GM12873 (cell line): ENCODE data around the gene TEN1.

ENCODE experiments used
- CTCF ChIP-seq: IDR thresholded peaks from 2 replicates; pipeline ENCODE4 v1.5.1; 2012; ENCODE audit warnings: low read depth, mild to moderate bottlenecking, moderate library complexity, low read length, control low read depth; ENCODE audit not compliant: insufficient read depth; ENCODE audit errors: missing control alignments

TEN1 gene

GRCh38 chr17:76034428-76035350, 55.6 kb downstream of the TEN1 start:
- no peak for TF ChIP-seq CTCF

DNA sequence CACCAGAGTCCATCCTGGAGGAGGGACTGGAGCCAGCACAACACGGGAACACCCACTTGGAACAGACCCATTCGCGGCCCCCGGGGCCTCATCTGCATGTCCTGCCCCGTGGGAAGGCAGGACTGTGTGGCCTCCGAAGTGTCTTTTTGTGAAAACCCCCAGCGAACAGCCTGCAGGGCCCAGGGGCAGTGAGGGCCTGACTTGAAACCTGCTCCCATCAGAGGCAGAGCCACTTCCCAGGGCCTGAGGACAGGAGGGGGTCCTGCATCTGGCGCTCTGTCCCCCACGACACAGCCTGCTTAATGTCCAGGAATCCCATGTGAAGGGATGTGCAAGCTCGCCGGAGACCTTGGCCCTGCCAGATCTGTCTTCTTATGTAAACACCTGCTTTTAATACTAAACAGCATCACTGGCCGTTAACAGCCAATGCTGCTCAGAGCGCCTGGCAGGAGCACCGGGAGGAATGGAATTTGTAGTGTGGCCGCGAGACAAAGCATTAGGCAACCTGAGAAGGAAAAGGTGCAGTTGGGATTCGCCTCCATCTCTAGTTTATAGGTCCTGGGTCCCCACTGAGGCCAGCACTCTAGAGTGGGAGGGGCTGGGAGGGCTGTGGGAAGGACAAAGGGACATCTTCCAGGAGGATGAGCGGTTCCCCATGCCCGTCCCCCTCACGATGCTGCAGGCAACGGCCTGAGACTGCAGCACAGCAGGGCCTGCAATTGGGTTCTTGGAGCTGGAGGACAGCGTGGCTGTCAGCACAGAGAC, 57.6 kb downstream of the TEN1 start:
- TF ChIP-seq CTCF, result no peak

DNA sequence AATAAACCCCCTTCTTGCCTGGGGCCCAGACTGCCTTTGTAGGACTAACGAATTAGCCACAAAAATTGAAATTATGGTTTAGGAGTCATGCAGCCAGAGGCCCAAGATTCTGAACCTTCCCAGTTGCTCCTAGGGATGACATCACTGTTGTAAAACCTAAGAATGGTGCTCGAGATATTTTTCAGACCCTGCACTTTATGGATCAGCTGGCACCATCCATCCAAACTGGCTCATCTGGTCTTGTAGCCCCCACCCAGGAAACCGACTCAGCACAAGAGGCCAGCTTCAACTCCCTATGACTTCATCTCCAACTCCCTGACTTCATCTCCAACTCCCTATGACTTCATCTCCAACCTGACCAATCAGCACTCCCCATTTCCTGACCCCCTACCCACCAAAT, 59.0 kb downstream of the TEN1 start:
- TF ChIP-seq CTCF, result no peak

DNA sequence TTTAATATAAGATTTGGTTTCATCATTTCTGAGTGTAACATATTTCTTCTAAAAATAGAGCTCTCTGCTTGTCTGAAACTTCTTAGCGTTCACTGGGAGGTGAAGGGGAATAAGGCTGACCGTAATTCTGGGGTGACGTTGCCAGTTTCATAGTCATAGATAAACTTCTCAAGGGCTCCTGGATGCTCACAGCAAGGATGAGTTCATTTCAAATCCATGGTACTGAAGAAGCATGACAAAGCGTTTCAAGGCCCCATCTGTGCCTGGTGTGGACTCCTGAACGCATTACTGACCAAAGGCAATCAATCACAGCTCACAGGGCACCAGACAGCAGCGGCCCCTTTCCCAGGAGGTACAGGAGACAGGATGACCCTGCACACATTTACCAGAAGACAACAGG, 60.1 kb downstream of the TEN1 start:
- no peak for TF ChIP-seq CTCF

DNA sequence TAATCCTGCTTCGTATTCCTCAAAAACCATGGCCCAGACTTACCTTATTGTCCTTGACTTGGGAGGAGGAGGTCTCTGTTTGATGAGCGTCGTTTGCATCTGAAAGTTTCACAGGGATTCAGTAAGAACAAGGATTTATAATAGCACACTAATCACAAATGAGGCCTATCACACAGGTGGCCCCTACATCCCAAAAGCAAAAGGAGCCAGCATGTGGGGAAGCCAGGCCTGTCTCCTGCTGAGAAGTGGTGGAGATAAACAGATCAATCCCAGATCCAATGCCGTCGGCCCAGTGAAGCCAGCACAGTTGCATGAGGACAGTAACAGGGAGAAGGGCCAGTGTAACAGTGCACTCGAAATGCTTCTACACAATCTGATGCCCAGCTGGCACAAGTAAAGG, 61.3 kb downstream of the TEN1 start:
- no peak for TF ChIP-seq CTCF

DNA sequence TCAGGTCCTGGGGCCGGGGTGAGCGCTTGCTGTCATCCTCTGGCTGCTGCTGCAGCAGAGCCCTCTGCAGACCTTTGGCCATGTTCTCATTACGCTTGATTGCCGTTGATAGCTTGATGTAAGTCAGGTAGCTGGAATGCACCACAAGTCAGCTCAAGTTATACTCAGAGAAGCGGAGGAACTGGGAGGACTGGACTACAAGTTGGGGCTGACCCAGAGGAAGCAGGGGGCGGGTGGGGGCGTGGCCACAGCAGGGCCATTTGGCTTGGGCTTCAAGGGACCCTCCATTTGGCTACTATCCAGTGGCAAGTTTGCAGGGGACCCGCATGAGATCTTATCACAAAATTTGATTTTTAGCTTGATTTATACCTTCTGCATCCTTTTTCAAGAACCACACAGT, 67.0 kb downstream of the TEN1 start:
- TF ChIP-seq CTCF, result no peak

DNA sequence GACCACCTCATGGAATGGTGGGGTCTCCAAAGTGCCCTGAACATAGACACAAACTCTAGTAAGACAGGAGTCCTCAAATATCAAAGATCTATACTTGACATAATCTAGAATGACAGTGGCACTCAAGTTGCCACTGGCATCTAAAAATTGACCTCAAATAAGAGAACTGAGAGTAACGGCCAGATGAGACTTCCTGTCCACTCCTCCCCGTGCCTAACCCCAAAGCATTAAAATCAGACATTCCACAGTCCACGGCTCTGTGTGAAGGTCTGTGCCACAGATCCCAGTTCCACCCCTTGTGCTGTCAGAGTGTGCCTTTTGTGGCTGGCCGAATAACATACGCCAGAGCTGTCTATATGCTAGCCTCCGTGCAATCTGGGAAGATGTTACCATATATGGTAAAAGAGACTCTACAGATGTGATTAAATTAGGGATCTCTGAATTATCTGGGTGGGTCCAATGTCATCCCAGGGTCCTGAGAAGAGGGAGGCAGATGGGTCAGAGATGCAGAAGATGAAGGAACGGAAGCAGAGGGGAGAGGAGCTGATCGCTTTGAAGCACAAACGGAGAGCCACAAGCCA, 69.1 kb downstream of the TEN1 start:
- TF ChIP-seq CTCF, result no peak
